HepG2 (cell line): ENCODE results near the gene CARS1. TPM values are rescaled to one million over a fixed set of nuclear protein-coding genes. Genes with fewer than 3 reads are reported as not detected.

Experiments
- ARID4A ChIP-seq: sonication (generic); formaldehyde crosslinking; IDR thresholded peaks from 2 replicates; pipeline ENCODE4 v1.5.0; 2020; ENCODE audit warnings: mild to moderate bottlenecking, missing genetic modification reagents, borderline replicate concordance
- DNMT3B ChIP-seq: conservative IDR thresholded peaks from 2 replicates; pipeline ENCODE4 v1.6.1; 2016; ENCODE audit warnings: missing biosample characterization, control low read depth
- FOXK1 ChIP-seq: sonication (generic); formaldehyde crosslinking; IDR thresholded peaks from 2 replicates; pipeline ENCODE4 v1.4.0; 2020; ENCODE audit warnings: low read depth, missing genetic modification reagents, borderline replicate concordance
- KLF15 ChIP-seq: sonication (generic); formaldehyde crosslinking; IDR thresholded peaks from 2 replicates; pipeline ENCODE4 v1.8.1; 2023; ENCODE audit warnings: borderline replicate concordance, mild to moderate bottlenecking, inconsistent platforms, missing genetic modification reagents, mixed read lengths
- KMT2A ChIP-seq: sonication (generic); formaldehyde crosslinking; IDR thresholded peaks from 2 replicates; pipeline ENCODE4 v1.4.0; 2020; ENCODE audit warnings: missing genetic modification reagents
- MXI1 ChIP-seq: IDR thresholded peaks from 3 replicates; pipeline ENCODE4 v1.6.1; 2012; ENCODE audit warnings: low read depth, low read length, inconsistent platforms, borderline replicate concordance
- PLRG1 ChIP-seq: fragments of 450-650 bp; conservative IDR thresholded peaks from 2 replicates; pipeline ENCODE4 v1.6.1; 2016
- SNAI1 ChIP-seq: sonication (generic); formaldehyde crosslinking; IDR thresholded peaks from 2 replicates; pipeline ENCODE4 v1.5.0; 2020; ENCODE audit warnings: mild to moderate bottlenecking, missing genetic modification reagents, borderline replicate concordance
- SRF ChIP-seq: IDR thresholded peaks from 2 replicates; pipeline ENCODE4 v1.6.1; 2011; ENCODE audit warnings: mild to moderate bottlenecking, low read depth, low read length, moderate library complexity
- TAF1 ChIP-seq: sonication (generic); formaldehyde crosslinking; IDR thresholded peaks from 2 replicates; pipeline ENCODE4 v1.4.0; 2020; ENCODE audit warnings: missing genetic modification reagents
- ZBTB46 ChIP-seq: sonication (generic); formaldehyde crosslinking; IDR thresholded peaks from 2 replicates; pipeline ENCODE4 v1.4.0; 2020; ENCODE audit warnings: mild to moderate bottlenecking, missing genetic modification reagents, borderline replicate concordance
- ZC3H13 ChIP-seq: sonication (generic); formaldehyde crosslinking; IDR thresholded peaks from 2 replicates; pipeline ENCODE4 v1.8.1; 2023; ENCODE audit warnings: mild to moderate bottlenecking, missing genetic modification reagents, moderate library complexity
- ZNF335 ChIP-seq: sonication (generic); formaldehyde crosslinking; IDR thresholded peaks from 2 replicates; pipeline ENCODE4 v1.4.0; 2020; ENCODE audit warnings: missing genetic modification reagents
- ZNF598 ChIP-seq: sonication (generic); formaldehyde crosslinking; IDR thresholded peaks from 2 replicates; pipeline ENCODE4 v1.5.1; 2020; ENCODE audit warnings: mild to moderate bottlenecking, missing genetic modification reagents, borderline replicate concordance
- ZNF775 ChIP-seq: sonication (generic); formaldehyde crosslinking; IDR thresholded peaks from 2 replicates; pipeline ENCODE4 v1.4.0; 2020; ENCODE audit warnings: missing genetic modification reagents, mild to moderate bottlenecking, moderate library complexity, borderline replicate concordance
- ZNF784 ChIP-seq: sonication (generic); formaldehyde crosslinking; IDR thresholded peaks from 2 replicates; pipeline ENCODE4 v1.5.1; 2020; ENCODE audit warnings: missing genetic modification reagents, mild to moderate bottlenecking, borderline replicate concordance
- polyA plus RNA-seq, 8 experiments: library from polyadenylated mRNA; depleted of rRNA in 3 of 8; stranded (reverse) in 7 of 8; unstranded in 1 of 8; fragments of >200 nt; fragmentation: Illumina TruSeq in 4 of 8; extraction: Trizol in 4 of 8; gene quantifications; 2 replicates each; pipeline versions ENCODE4 v1.2.1 to v1.2.3, GENCODE V29; 2011 to 2016; ENCODE audit warnings: low read depth in 4 of 8, missing spikeins in 1 of 8, mixed read lengths in 1 of 8; ENCODE audit not compliant: insufficient read depth in 1 of 8
- total RNA-seq, 5 experiments: library from RNA; depleted of rRNA; stranded (reverse); fragments of >200 nt; fragmentation: Illumina TruSeq; extraction: Trizol; gene quantifications; 2 replicates each; pipeline ENCODE4 v1.2.3, GENCODE V29; 2016; ENCODE audit warnings: low read depth in 1 of 5

The CARS1 gene
- total and polyA plus RNA-seq, 2 of the 13 experiments (the other 11 are each of a cell fraction or from before 2014, with no cell fraction given), result 33.8 to 47.0 TPM

- TF ChIP-seq ZBTB46 (no peak), ZC3H13 (CRISPR knock-in tag) (no peak), MXI1 (peak; percentile 63; the same call in 1 of the 3 replicates), SRF (no peak), ZNF775 (no peak), FOXK1 (CRISPR knock-in tag) (no peak), KLF15 (CRISPR knock-in tag) (no peak), TAF1 (CRISPR knock-in tag) (no peak), ZNF784 (CRISPR knock-in tag) (no peak), PLRG1 (no peak), ZNF598 (CRISPR knock-in tag) (no peak), KMT2A (CRISPR knock-in tag) (no peak), DNMT3B (CRISPR knock-in tag) (no peak), ARID4A (CRISPR knock-in tag) (peak; percentile 35; the same call in 1 of the 2 replicates), ZNF335 (CRISPR knock-in tag) (no peak), SNAI1 (CRISPR knock-in tag) (no peak)
These were observed 36.1 kb downstream of the CARS1 start (continued) for GRCh38 chr11:3021125-3021524.
